NOMO-1 treated with DMSO at 0.1 percent for 48 hours (cell line): ENCODE results near the gene PIAS1.
A peak's percentile ranks its signal among the peaks of the same experiment; 100 is the strongest.
"Not testable (repeated sequence)": the region's sequence is repeated elsewhere in the genome, so short reads cannot be mapped to it uniquely, and the experiment has no call there.

ENCODE experiments used
- DNase-seq: peaks from one replicate; lab custom pipeline; 2025; ENCODE audit not compliant: unreplicated experiment; lab: John Stamatoyannopoulos, UW

Gene PIAS1

GRCh38 chr15:68201153-68201878, 147.2 kb downstream of the PIAS1 start:
- DNase-seq: no peak

- no peak for DNase-seq
Observed at GRCh38 chr15:68201879-68202261, 147.8 kb downstream of the PIAS1 start.

GRCh38 chr15:68202994-68203393, 148.9 kb downstream of the PIAS1 start:
- DNase-seq: not testable (repeated sequence)

GRCh38 chr15:68203486-68203885, 149.4 kb downstream of the PIAS1 start:
- DNase-seq: no peak

- DNase-seq: no peak
Observed at GRCh38 chr15:68203956-68204355, 149.8 kb downstream of the PIAS1 start.

- DNase-seq: no peak
Observed at GRCh38 chr15:68204361-68204760, 150.2 kb downstream of the PIAS1 start.

- DNase-seq: peak; percentile 55
Observed at GRCh38 chr15:68204776-68205557, 150.9 kb downstream of the PIAS1 start, which contains the start of gene CALML4. Gene CALML4, minus strand, starts transcription at chr15:68205332. Its CDS starts 85 bp downstream, at chr15:68205247.

- no peak for DNase-seq
Observed at GRCh38 chr15:68205558-68205944, 151.4 kb downstream of the PIAS1 start.

- DNase-seq: peak; percentile 70
Observed at GRCh38 chr15:68205954-68206539, 151.9 kb downstream of the PIAS1 start.

GRCh38 chr15:68206711-68207151, 152.6 kb downstream of the PIAS1 start:
- no peak for DNase-seq

GRCh38 chr15:68207176-68207935, 153.2 kb downstream of the PIAS1 start:
- DNase-seq: no peak

GRCh38 chr15:68208136-68208535, 154.0 kb downstream of the PIAS1 start:
- no peak for DNase-seq

GRCh38 chr15:68208636-68209240, 154.6 kb downstream of the PIAS1 start:
- no peak for DNase-seq

- DNase-seq: no peak
Observed at GRCh38 chr15:68209272-68209671, 155.2 kb downstream of the PIAS1 start.

GRCh38 chr15:68209735-68210408, 155.8 kb downstream of the PIAS1 start:
- no peak for DNase-seq

GRCh38 chr15:68210409-68210756, 156.3 kb downstream of the PIAS1 start:
- DNase-seq: no peak

GRCh38 chr15:68210821-68211655, 156.9 kb downstream of the PIAS1 start:
- no peak for DNase-seq

GRCh38 chr15:68211656-68212320, 157.7 kb downstream of the PIAS1 start:
- DNase-seq: no peak

- DNase-seq: not testable (repeated sequence)
Observed at GRCh38 chr15:68213491-68213845, 159.4 kb downstream of the PIAS1 start.
